HCT116 (cell line): ENCODE results near the gene DDA1. TPM values are rescaled to one million over a fixed set of nuclear protein-coding genes. Genes with fewer than 3 reads are reported as not detected.

Experiments used
- ATAC-seq: fragments of 200-7000 bp; cut with Tn5 transposase; 2 replicates; pipeline ENCODE4 v1.9.1; 2020; ENCODE audit warnings: mild to moderate bottlenecking, moderate library complexity
- BruUV-seq: library from RNA; stranded (reverse); fragments of 400-500 nt; replicated peaks from 2 replicates; lab custom pipeline; 2021; lab: Mats Ljungman, UMichigan
- CTCF ChIA-PET: fragments of 300-600 bp; sonication (Branson Sonifier 250); formaldehyde crosslinking; loops from one replicate; lab custom pipeline; 2021; ENCODE audit warnings: antibody characterized with exemption; lab: Charles Lee
- POLR2A ChIA-PET: fragments of 300-600, 350-600 bp; sonication (Branson Sonifier 250); formaldehyde crosslinking; loops from one replicate; lab custom pipeline; 2021; ENCODE audit warnings: antibody characterized with exemption; lab: Charles Lee
- RAD21 ChIA-PET, 2 experiments: fragments of 300-600 bp; sonication (Branson Sonifier 250); formaldehyde crosslinking; loops; one replicate each; lab custom pipeline; 2023; ENCODE audit warnings: low total read pairs in 2 of 2; ENCODE audit not compliant: uncharacterized antibody in 2 of 2, unreplicated experiment in 2 of 2, low non-redundant PET in 1 of 2; lab: Charles Lee
- DNase-seq: peaks from one replicate; pipeline ENCODE4 v3.0.0-alpha.2; 2010; ENCODE audit warnings: low read depth, low spot score
- H2AFZ ChIP-seq: fragments of 200-600 bp; shearing (Covaris generic), sonication (generic); 2 replicates; pipeline ENCODE4 v1.6.1; 2017; ENCODE audit warnings: low read depth, mixed run types, mixed read lengths, antibody characterized with exemption, low read length; ENCODE audit not compliant: poor library complexity, severe bottlenecking
- H3K27ac ChIP-seq: 2 replicates; pipeline ENCODE4 v1.5.1; 2012; ENCODE audit warnings: low read depth, low read length
- H3K27me3 ChIP-seq: fragments of 200-600 bp; sonication (generic); 2 replicates; pipeline ENCODE4 v1.6.1; 2016; ENCODE audit warnings: mixed run types, low read length, mixed read lengths; ENCODE audit not compliant: insufficient read depth
- H3K36me3 ChIP-seq, 2 experiments: fragments of 200-500 bp in 1 of 2; fragments of 200-600 bp in 1 of 2; sonication (Bioruptor generic) in 1 of 2; sonication (generic) in 1 of 2; 2 replicates each; pipeline versions ENCODE4 v1.5.1 to v1.6.1; 2014 to 2016; ENCODE audit warnings: low read length in 2 of 2, inconsistent platforms in 1 of 2, mixed read lengths in 1 of 2, mixed run types in 1 of 2; ENCODE audit not compliant: insufficient read depth in 2 of 2, control insufficient read depth in 1 of 2
- H3K4me1 ChIP-seq, 2 experiments: fragments of 200-600 bp in 1 of 2; sonication (generic) in 1 of 2; 2 replicates each; pipeline versions ENCODE4 v1.5.1 to v1.6.1; 2012 to 2017; ENCODE audit warnings: low read length in 2 of 2, inconsistent platforms in 1 of 2, mild to moderate bottlenecking in 1 of 2, mixed read lengths in 1 of 2, mixed run types in 1 of 2, moderate library complexity in 1 of 2; ENCODE audit not compliant: insufficient read depth in 2 of 2, control insufficient read depth in 1 of 2
- H3K4me2 ChIP-seq: fragments of 200-600 bp; sonication (generic); 2 replicates; pipeline ENCODE4 v1.6.1; 2017; ENCODE audit warnings: mixed run types, low read length, mixed read lengths
- H3K4me3 ChIP-seq, 2 experiments: fragments of 200-600 bp in 1 of 2; sonication (generic) in 1 of 2; replicated peaks in 1 of 2; 2 replicates each; pipeline ENCODE4 v1.5.1; 2011 to 2016; ENCODE audit warnings: low read length in 2 of 2, control low read depth in 1 of 2, low read depth in 1 of 2, mild to moderate bottlenecking in 1 of 2, mixed read lengths in 1 of 2, mixed run types in 1 of 2
- H3K79me2 ChIP-seq: fragments of 200-600 bp; sonication (generic); 2 replicates; pipeline ENCODE4 v1.6.1; 2017; ENCODE audit warnings: mild to moderate bottlenecking, mixed run types, low read length, moderate library complexity, mixed read lengths; ENCODE audit not compliant: insufficient read depth
- H3K9ac ChIP-seq: fragments of 200-600 bp; sonication (generic); 2 replicates; pipeline ENCODE4 v1.6.1; 2016; ENCODE audit warnings: low read length, mixed read lengths
- H3K9me2 ChIP-seq: fragments of 200-600 bp; sonication (generic), shearing (Covaris generic); 2 replicates; pipeline ENCODE4 v1.6.1; 2017; ENCODE audit warnings: mixed run types, mild to moderate bottlenecking, moderate library complexity; ENCODE audit not compliant: insufficient read depth
- H3K9me3 ChIP-seq, 2 experiments: fragments of 200-500 bp in 1 of 2; fragments of 200-600 bp in 1 of 2; sonication (Bioruptor generic) in 1 of 2; sonication (generic) in 1 of 2; 2 replicates each; pipeline ENCODE4 v1.6.1; 2014 to 2017; ENCODE audit warnings: low read length in 2 of 2, mixed read lengths in 2 of 2, inconsistent platforms in 1 of 2, low read depth in 1 of 2, mild to moderate bottlenecking in 1 of 2, mixed run types in 1 of 2, moderate library complexity in 1 of 2; ENCODE audit not compliant: control insufficient read depth in 1 of 2, insufficient read depth in 1 of 2
- H4K20me1 ChIP-seq: fragments of 200-600 bp; sonication (generic), shearing (Covaris generic); 2 replicates; pipeline ENCODE4 v1.6.1; 2017; ENCODE audit warnings: mixed run types, mild to moderate bottlenecking, moderate library complexity; ENCODE audit not compliant: insufficient read depth
- CBX3 ChIP-seq: IDR thresholded peaks from 2 replicates; pipeline ENCODE4 v1.6.1; 2012; ENCODE audit warnings: low read depth
- JUND ChIP-seq: IDR thresholded peaks from 2 replicates; pipeline ENCODE4 v1.6.1; 2012
- MAX ChIP-seq: IDR thresholded peaks from 2 replicates; pipeline ENCODE4 v1.6.1; 2012
- TCF7L2 ChIP-seq: IDR thresholded peaks from 2 replicates; pipeline ENCODE4 v1.7.0; 2011; ENCODE audit warnings: borderline replicate concordance, inconsistent platforms; ENCODE audit not compliant: insufficient read depth, insufficient read length; ENCODE audit errors: extremely low read depth
- ZFX ChIP-seq: fragments of 450-650 bp; IDR thresholded peaks from 2 replicates; pipeline ENCODE4 v1.6.1; 2017
- intact Hi-C: fragments of 100-400 bp; cut with micrococcal nuclease; formaldehyde crosslinking; loops from 2 replicates; pipeline ENCODE4 v1.10.0; 2022
- total RNA-seq: library from RNA; stranded (reverse); gene quantifications from one replicate; pipeline ENCODE4 v1.2.1, GENCODE V29; 2021; ENCODE audit not compliant: unreplicated experiment
- TF ChIP-seq, protein P1 (sequence below): IDR thresholded peaks from 2 replicates; pipeline ENCODE4 v1.6.1; 2011; ENCODE audit warnings: mild to moderate bottlenecking, low read length, moderate library complexity; ENCODE audit not compliant: insufficient replicate concordance; ENCODE audit errors: extremely low read depth
- TF ChIP-seq, protein P2 (sequence below), 3 experiments: fragments of 200-600 bp in 1 of 3; sonication (generic) in 1 of 3; IDR thresholded peaks in 2 of 3; conservative IDR thresholded peaks in 1 of 3; 2 replicates each; pipeline ENCODE4 v1.5.1; 2012 to 2017; ENCODE audit warnings: low read depth in 2 of 3, low read length in 2 of 3, antibody characterized with exemption in 1 of 3, borderline replicate concordance in 1 of 3, control low read depth in 1 of 3, mild to moderate bottlenecking in 1 of 3, mixed read lengths in 1 of 3, mixed run types in 1 of 3, moderate library complexity in 1 of 3; ENCODE audit not compliant: insufficient read depth in 1 of 3

The DDA1 gene
- total RNA-seq, 1 experiment from 2014 or later: 68.6 TPM

DNA sequence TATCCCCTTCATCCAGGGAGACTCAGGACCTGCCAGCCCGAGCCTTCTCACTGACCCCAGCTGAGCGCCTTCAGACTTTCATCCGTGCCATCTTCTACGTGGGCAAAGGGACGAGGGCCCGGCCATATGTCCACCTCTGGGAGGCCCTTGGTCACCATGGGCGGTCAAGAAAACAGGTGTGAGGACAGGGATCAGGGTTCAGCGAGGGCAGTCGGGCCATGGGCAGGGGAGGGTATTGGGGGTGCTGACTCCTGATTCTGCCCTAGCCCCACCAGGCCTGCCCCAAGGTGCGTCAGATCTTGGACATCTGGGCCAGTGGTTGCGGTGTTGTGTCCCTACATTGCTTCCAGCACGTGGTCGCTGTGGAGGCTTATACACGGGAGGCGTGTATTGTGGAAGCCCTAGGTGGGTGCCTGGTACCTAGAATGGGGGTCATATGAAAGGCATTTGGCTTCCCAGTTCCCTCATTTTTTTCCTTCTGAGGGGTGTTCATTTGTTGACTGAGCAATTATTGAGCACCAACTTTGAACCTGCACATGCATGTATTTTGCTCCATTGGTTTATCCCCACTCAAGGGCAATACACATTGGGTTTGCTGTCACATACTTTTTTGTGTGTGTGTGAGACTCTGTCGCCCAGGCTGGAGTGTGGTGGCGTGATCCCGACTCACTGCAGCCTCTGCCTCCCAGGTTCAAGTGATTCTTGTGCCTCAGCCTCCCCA lies 23.8 kb upstream of the DDA1 start:
- H3K4me1 ChIP-seq: peaks cover 0 to 37% of the 10 kb centered on the region in 2 experiments; a peak in 2 of 4 replicates
- no peak overlapping the region for H3K9ac ChIP-seq
- no peak for TF ChIP-seq MAX
- TF ChIP-seq, protein P1, sequence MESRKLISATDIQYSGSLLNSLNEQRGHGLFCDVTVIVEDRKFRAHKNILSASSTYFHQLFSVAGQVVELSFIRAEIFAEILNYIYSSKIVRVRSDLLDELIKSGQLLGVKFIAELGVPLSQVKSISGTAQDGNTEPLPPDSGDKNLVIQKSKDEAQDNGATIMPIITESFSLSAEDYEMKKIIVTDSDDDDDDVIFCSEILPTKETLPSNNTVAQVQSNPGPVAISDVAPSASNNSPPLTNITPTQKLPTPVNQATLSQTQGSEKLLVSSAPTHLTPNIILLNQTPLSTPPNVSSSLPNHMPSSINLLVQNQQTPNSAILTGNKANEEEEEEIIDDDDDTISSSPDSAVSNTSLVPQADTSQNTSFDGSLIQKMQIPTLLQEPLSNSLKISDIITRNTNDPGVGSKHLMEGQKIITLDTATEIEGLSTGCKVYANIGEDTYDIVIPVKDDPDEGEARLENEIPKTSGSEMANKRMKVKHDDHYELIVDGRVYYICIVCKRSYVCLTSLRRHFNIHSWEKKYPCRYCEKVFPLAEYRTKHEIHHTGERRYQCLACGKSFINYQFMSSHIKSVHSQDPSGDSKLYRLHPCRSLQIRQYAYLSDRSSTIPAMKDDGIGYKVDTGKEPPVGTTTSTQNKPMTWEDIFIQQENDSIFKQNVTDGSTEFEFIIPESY: no peak
- no peak for TF ChIP-seq JUND
- no peak for TF ChIP-seq CBX3
- no peak for TF ChIP-seq TCF7L2
- no peak for TF ChIP-seq ZFX
- TF ChIP-seq, protein P2, sequence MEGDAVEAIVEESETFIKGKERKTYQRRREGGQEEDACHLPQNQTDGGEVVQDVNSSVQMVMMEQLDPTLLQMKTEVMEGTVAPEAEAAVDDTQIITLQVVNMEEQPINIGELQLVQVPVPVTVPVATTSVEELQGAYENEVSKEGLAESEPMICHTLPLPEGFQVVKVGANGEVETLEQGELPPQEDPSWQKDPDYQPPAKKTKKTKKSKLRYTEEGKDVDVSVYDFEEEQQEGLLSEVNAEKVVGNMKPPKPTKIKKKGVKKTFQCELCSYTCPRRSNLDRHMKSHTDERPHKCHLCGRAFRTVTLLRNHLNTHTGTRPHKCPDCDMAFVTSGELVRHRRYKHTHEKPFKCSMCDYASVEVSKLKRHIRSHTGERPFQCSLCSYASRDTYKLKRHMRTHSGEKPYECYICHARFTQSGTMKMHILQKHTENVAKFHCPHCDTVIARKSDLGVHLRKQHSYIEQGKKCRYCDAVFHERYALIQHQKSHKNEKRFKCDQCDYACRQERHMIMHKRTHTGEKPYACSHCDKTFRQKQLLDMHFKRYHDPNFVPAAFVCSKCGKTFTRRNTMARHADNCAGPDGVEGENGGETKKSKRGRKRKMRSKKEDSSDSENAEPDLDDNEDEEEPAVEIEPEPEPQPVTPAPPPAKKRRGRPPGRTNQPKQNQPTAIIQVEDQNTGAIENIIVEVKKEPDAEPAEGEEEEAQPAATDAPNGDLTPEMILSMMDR (IDR thresholded peaks at IDR 0.05 in 2 of 3, conservative IDR thresholded peaks at IDR 0.05 in 1 of 3; ENCODE audit: borderline replicate concordance in 1 of 3, insufficient read depth in 1 of 3, low read depth in 2 of 3, low read length in 2 of 3): no peak
- BruUV-seq: no TSS peak
- no peak for DNase-seq
- H3K36me3 ChIP-seq: peaks cover 0 to 6% of the 10 kb centered on the region in 2 experiments; a peak in 1 of 4 replicates
- no peaks in the 10 kb centered on the region for H3K27me3 ChIP-seq
- no peak overlapping the region for H3K4me3 ChIP-seq
- ATAC-seq: no peak
- ChIA-PET CTCF (no interaction called here), POLR2A (no interaction called here), RAD21 (no interaction called here)
- intact Hi-C loops: no loop called here
- H4K20me1 ChIP-seq: no peaks in the 10 kb centered on the region
- no peak overlapping the region for H2AFZ ChIP-seq
- H3K9me3 ChIP-seq: no peaks in the 10 kb centered on the region
- peaks cover 12% of the 10 kb centered on the region; the same call in 1 of the 2 replicates for H3K79me2 ChIP-seq
- H3K9me2 ChIP-seq: no peaks in the 10 kb centered on the region
- H3K27ac ChIP-seq: no peak overlapping the region
- no peak overlapping the region for H3K4me2 ChIP-seq
